HG03139 (cell line): ENCODE results near the gene LAMTOR2.

ENCODE experiments used
- ATAC-seq: cut with Tn5 transposase; IDR thresholded peaks from one replicate; pipeline ENCODE4 v1.9.1; 2021; ENCODE audit not compliant: unreplicated experiment

LAMTOR2 gene

DNA sequence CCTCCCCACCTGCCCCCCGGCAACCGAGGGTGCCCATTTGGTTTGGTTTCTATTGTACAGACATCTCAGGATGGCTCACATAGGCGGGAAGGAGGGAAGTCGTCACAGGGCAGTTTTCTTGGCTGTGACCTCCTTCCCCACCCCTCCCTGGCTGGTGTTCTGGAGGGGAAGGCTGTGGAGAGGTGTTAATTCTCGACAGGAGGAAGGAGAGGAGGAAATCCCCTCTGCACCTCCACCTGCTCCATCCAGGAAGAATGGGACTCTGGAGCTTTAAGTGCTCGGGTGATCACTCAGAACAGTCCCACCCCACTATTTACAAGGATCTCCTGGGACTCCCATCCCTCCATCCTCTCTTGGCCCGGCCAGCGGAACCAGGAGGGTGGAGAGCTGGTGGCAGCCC, 20.1 kb downstream of the LAMTOR2 start:
- ATAC-seq = no peak

DNA sequence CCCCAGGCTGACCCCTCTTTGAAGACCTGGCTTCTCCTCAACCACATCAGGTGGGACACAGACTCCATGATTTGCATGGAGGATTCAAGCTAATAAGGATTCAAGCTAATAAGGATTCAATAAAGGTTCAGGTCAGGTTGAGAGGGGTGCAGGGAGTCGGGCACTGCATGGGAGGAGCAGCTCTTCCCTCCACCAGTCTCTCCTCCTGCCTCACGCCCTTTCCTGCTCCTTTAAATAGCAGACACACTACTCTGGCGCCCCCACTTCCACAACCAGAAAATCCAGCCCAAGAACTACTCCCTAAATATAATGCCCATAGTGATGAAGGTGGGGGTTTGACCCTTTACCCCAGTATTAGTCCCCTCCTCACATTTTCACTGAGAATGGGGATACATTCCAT, 20.6 kb downstream of the LAMTOR2 start:
- ATAC-seq = no peak

DNA sequence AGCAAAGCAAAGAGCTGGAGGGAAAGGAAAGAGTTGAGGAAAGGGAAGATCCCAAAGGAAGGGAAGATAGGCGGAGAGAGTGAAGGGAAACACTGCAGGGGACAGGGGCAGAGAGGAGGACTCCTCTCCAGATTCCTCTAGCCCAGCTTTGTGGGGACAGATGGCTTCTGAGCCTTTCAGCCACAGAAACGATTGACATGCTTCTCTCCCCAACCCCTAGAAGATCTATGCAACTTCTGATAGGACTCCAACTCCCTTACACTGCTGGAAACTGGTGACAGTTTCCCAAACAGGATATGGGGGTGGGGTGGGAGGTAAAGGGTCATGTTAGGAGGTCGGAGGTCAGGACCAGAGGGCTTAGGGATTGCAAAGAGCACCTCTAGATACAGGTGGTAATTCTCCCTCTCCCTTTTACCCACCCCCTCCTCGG, 21.2 kb downstream of the LAMTOR2 start:
- no peak for ATAC-seq

DNA sequence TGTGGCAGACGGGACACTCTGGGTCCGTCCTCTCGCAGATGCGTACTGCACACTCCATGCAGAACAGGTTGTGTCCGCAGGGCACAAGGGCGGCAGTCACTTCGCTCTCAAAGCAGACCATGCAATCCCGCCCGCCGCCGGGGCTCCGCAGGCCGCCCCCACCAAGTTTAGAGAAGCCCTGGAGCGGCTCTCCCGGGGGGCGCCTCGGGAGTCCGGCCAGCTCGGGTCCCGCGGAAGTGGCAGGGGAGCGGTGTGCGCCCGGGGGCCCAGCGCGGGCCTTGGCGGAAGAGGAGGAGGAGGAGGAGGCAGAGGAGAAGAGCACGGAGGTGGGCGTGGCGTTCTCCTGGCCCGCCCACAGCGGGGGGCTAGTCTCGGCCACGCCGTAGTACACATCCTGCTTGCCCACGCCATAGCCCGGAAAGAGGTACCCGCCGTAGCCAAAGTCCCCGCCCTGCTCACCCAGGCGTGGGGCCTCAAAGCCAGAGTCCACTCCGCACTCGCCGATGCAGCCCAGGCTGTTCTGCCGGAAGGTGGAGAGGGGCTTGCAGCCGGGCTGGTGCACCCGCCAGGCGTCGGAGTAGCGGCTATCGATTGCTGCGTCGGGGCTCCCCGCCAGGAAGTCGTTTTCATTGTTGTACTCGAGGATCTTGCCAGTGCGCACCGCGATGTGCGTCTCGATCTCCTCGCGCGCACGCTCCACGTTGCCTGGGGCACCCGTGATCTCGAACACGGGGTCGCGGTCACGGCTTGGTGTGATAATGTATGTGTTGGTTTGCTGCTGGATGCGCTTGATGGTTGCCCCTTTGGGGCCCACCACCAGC, 22.2 kb downstream of the LAMTOR2 start:
- no peak for ATAC-seq

DNA sequence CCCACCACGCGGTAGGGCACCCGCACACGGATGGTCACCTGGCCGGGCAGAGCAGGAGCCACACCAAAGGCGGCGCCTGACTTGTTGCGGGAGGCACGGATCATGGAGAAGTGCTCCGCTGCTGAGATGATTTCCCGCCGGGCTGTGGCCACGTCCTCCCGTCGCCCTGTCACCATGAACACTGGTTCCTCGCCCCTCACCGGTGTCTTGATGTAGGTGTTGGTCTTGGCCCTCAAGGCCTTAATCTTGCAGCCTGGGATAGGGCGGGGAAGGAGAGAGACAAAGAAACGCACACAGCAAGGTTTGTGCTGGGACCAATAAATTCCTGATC, 22.8 kb downstream of the LAMTOR2 start:
- no peak for ATAC-seq

DNA sequence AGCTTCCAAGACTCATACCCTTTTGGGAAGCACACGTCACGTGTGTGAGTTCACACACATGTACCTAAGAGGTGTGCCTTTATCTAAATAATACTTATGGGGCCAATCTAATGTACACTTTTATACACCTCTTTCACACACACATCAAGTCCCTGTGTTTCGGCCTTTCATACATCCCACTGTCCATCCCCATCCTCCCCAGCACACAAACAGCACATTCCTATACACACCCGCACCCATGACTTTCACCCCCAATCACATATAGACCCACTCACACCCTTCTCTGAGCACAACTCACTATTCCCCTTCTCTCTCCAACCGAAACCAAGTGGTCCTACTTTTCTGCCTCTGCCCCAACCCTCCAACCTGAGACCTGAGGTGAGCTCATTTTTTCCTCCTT, 24.1 kb downstream of the LAMTOR2 start:
- ATAC-seq = no peak

DNA sequence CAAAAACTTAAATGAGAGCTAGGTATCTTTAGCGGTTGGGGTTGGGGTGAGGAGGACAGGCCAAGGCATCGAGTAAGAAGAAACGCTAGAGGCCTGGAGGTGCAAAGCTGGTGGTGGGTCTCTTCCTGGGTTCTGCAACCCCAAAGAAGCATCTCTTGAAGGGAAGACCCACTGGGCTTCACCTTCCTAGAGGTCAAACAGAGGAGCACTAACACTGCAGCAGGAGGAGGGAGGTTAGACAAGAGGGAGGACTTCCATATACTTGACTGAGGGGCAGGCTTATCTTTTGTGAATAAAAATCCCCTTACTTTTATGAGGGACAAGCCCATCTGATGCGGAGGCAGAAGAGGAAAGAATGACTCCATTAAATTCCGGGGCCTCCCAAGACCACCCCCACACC, 25.2 kb downstream of the LAMTOR2 start:
- ATAC-seq = no peak

DNA sequence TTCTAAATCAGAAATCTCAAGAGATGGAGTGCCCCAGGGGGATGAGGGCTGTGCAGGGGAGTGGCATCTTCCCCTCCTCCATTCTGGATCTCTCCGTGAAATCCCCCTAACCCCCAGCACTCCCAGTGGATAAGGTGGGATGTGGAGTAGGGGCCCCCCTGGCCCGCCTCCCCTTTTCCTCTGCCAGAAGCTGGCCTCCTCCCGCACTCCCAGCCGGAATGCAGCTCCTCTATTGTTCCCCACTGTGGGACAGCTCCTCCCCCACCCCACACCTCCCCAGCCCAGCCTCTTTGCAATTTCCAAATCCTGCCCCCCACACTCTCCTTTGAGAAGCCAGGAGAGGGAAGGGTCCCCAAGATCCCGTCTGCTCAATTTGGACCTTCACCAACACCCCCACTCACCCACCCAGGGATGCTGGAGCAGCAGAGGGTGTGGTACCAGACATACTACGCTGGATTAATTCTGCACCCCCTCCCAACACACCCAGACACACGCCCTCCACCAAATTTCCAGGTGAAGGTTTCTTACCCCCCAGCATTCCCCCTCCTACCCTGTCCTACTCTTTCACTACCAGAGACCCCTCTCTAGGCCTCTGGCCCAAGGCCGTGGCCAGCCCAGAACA, 25.8 kb downstream of the LAMTOR2 start:
- ATAC-seq = no peak

DNA sequence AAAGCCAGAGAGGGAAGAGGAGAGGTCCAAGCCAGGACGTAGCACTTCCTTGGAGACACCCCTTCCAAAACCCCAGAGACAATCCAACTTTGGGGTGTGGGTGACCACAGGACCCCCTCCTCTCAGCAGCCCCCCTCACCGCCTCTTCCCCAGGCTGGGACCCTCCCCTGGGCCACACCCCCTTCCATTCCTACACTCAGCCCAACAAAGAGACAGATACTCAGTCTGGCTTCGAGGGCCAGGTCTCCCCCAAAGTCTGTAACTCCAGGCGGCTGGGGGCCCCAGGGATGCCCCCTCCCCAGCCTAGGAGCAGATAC, 26.2 kb downstream of the LAMTOR2 start:
- ATAC-seq = no peak

DNA sequence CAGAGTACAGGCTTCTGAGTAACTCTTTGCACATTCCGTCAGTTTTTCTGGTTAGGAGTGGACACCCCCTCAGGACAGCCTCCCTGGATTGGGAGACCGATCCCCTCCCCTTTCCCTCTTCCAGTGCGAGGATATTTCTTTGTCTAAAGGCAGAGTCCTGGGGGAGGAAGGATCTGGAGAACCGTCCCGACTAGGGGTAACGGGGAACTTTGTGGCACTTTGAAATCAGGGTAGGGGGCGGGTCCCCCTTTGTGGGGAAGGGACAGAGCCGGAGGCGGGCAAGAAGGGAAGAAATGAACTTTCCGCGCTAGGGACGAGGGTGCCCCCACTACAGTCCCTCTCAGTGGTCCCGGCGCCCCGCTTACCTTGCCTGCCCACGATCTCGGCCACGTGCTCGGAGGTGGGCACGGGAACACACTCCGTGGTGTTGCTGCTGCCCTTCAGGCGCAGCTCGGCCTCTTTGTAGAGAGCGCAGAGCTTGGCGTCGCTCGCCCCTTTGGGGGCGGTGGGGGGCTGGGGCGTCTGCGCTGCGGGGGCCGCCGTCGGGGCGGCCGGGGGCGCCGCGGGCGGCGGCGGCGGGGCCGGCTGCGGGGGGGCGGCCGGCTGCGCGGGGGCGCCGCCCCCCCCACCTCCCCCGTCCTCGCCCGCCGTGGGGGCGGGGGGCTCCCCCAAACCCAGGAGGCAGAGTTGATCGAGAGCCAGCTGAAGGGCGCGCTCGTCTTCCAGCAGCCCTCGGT, 26.8 kb downstream of the LAMTOR2 start:
- ATAC-seq = no peak

DNA sequence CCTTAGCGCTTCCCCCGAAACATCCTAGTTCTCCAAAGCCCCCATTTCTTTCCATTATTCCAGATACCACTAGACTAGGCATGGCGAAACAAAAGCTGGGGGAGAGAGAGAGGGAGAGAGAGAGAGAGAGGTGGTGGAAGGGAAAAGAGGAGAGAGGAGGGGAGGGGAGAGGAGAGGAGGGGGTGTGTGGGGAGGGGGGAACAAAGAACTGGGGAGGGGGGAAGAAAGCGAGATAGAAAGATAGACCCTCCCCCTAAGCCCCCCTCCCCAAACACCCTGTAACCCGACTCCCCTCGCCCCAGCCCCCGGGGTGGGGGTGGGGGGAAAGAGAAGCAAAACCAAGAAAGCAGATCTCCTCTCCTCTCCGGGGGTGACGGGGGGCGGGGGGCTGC, 27.3 kb downstream of the LAMTOR2 start:
- ATAC-seq = no peak

DNA sequence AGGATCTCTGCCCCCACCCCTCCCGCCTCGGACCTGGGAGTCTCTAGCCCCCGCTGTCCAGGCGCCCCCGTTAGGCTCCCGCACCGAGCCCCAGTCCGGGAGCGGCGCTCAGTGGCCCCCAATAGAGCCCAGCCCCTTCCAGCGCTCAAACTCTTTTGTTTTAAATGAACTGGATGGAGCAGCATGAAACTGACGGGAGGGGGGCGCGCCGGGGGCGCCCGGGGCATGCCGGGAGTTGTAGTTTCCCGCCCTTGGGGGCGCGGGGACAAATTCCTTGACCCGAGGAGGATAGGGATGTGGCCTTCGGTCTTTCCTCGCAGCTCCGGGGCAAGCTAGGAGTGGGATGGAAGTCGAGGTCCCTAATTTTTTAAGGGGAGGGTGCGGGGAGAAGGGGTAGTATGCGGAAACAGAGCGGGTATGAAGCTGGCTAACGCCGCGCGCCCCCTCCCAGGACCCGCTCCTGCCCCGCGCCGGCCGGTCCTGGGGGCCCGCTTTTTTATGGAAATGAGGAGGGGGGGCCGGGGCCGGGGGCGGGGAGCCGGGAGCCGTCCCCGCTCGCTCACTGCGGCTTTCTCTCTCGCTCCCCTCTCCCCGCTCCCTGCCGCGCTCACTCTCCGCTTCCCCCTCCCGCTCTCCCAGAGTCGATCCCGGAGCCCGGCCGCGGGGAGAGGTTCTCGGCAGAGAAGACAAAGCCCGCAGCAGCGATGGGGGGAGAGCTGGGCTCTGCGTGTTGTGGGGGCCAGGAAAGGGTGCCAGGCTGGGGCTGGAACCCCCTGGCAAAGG, 27.9 kb downstream of the LAMTOR2 start, which contains the start of gene MEX3A:
Gene MEX3A (minus strand): TSS at position 157 of the 783 bp plus-strand sequence. CDS start 467 bp downstream, outside the sequence.
- no peak for ATAC-seq

DNA sequence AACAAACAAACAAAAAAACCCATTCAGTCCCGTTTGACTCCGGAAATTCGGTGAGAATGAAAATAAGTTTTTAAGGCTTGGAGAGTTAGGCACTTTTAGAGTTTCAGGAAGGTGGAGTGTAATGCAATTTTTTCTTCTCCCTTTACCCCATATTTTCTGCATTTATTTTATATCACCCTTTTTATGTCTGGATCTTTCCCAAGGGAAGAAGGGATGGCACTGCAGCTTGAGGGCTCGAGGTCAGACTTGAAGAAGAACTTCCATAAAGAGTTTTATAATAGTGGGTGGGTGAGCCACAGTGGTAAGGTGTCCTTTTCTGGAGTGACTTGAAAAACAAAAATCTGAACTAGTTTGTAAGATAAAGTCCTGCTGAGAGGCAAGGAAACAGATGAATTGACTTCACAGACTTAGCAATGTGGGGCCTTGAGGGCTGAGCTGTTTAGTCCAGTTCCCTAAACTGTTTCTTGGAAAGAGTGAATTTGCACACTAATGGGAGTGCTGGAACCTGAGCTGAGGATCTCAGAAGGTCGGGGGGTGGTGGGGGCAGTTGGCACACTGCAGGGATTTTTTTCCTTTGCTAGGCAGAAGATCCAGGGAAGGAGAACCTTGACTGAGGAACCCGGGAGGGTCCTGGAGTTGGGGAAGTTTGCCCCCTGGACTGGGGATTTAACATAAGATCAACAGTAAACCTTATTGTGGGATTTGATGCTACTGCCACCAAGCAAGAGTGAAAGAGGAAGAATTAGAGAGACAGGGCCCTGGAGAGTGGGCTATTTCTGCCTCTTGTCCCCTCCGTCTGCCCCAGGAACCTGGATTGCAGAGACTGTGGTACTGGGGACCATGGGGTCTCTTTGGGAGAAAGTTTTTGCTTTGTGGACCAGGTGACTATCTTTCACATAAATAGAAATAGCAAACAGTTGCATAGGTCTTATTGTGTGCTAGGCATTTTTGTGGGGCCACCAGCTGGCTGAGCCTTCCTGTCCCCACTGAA, 29.5 kb downstream of the LAMTOR2 start:
- ATAC-seq = no peak

DNA sequence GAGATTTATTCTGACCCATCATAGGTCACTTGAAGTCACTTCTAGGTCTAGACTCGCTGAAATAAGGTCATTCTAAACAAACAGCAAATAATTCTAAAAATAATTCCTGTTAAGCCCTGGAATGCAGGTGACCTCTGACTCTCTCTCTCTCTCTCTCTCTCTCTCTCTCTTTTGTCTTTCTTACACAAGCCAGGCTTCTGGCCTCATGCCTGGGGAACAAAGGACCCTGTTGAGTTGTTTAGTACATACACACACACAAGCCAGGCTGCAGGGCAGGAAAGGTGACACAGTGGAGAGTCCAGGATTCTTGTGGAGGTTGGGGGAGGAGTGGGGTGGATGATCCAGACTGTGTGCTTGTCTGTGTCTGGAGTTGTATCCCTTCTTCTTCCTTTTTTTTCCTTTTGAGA, 31.7 kb downstream of the LAMTOR2 start:
- ATAC-seq = no peak

DNA sequence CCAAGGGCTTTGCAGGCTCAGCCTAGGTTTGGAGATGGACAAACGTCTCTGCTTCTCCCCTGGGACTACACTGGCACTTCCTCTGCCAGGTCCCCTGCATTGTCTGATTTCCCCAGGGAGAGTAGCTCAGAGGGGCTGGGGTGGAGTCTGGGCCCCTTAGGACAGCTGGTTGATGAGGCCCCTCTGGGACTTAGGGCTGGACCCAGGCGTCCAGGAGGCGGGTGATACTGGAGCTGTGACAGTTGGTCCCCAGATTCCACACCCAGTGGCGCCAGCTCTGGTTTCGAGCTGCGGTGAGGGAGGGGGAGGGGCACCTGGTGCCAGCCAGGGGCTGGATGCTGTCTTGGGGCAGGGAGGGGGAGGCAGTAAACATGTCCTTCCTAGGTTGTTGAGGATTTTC, 35.1 kb downstream of the LAMTOR2 start:
- no peak for ATAC-seq

DNA sequence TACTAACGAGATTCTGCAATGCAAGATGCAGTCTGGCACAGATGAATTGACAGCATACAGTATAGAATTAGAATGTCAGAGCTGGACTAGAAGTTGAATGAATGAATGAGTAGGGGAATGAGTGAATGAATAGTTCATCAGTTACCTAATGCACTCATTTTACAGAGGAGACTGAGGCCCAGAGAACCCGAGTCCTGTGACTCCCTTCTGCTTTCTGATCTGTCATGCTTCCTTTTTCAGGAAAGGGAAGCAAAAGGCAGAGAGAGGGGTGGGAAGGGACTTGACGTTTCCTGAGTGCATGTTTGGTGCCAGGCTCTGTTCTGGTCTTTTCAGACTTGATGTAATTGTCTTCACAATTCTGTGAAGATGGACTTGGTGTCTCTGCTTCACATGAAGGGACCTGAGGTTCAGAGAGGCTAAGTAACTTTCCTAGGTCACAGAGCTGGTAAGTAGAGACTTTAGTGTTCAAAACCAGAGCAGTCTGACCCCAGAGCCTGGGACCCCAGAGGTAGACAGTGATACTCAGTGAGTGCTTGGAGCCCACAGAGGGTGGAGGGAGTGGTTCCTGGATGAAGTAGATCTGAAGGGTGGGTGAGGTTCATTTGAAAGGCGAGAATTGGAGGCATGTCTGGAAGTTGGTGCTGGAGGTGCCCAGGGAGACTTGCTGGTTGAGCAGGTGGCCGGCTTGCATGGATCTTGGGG, 35.7 kb downstream of the LAMTOR2 start:
- no peak for ATAC-seq

DNA sequence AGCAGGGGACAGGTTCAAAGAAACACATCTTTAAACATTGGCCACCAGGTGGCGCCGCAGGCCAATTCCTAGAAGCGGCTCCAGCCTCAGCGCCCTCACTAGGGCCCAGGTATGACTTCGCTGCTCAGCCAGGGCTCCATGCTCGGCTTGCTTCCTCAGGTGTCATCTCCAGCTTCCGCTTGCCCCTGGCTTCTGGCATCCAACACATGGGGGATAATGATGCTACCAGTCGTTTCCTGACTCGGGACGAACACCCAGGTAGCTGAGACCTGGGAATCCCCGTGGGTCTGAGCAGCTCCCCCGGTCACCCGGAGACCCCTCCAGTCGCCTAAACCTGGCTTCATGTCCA, 36.2 kb downstream of the LAMTOR2 start:
- peak; percentile 56 for ATAC-seq

DNA sequence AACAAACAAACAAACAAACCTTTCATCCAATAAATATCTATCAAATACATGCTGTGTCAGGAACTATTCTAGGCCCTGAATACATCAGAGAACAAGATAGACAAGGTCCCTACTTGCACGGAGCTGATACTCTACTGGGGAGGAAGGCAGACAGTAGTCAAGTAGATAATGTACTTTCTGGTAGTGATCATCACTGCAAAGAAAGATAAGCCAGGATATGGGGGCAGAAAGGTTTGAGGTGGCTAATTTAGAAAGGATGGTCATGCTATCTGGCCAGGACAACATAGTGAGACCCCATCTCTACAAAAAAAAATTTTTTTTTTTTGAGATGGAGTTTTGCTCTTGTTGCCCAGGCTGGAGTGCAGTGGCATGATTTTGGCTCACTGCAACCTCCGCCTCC, 37.0 kb downstream of the LAMTOR2 start:
- ATAC-seq = no peak

DNA sequence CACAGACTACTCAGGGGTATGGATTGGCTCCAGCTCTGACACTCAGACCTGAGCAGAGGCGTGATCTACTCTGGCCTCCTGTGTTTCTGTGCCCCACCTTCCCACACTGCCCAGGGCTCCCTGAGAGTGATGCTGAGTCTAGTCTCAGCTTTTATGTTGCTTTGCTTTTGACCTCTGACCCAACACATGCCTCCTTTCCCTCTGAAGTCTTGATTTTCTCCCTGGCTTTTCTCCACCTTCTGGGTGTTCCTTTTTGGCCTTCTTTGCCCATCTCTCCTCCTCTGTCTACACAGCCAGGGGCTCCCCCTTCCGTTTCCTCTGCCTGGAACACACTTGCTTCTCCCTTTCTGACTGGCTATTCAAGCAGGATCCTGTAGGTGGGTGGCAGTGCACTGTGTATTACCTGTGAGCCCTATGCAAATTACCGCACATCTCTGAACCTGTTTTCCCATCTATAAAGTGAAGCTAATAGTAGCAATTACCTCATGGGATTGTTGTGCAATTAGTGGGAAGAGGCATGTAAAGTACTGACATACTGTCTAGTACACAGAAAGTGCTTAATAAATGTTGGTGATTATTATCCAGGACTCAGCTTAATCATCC, 41.4 kb downstream of the LAMTOR2 start:
- ATAC-seq = no peak
